HEK293 (cell line): Measurements from ENCODE around the gene ZFAND3.

Source experiments
- CTCF ChIA-PET: fragments of 350-600 bp; formaldehyde crosslinking; extraction: SDS; loops from one replicate; lab custom pipeline; 2021; ENCODE audit warnings: antibody characterized with exemption; lab: Yijun Ruan, JAX
- POLR2A ChIA-PET: fragments of 300-600 bp; formaldehyde crosslinking; extraction: SDS; loops from one replicate; lab custom pipeline; 2020; ENCODE audit warnings: antibody characterized with exemption, inconsistent platforms; lab: Yijun Ruan, JAX
- H3K27ac ChIP-seq: fragments of 200-500 bp; sonication (Bioruptor generic); 2 replicates; pipeline ENCODE4 v1.5.1; 2014; ENCODE audit warnings: low read depth, low read length, control low read depth, inconsistent platforms; ENCODE audit errors: extremely low read depth
- H3K36me3 ChIP-seq, 2 experiments: fragments of 200-500 bp in 1 of 2; sonication (Bioruptor generic) in 1 of 2; 1 replicate in 1 of 2; 2 replicates in 1 of 2; pipeline ENCODE4 v1.5.1; 2014 to 2017; ENCODE audit warnings: inconsistent platforms in 2 of 2, low read length in 2 of 2; ENCODE audit not compliant: control insufficient read depth in 2 of 2, insufficient read depth in 1 of 2
- H3K4me1 ChIP-seq: fragments of 200-500 bp; sonication (Bioruptor generic); 2 replicates; pipeline ENCODE4 v1.5.1; 2014; ENCODE audit warnings: mild to moderate bottlenecking, low read length, inconsistent platforms; ENCODE audit not compliant: control insufficient read depth, insufficient read depth
- H3K4me3 ChIP-seq: 2 replicates; pipeline ENCODE4 v1.5.1; 2011; ENCODE audit warnings: low read depth, mild to moderate bottlenecking, control low read depth, low read length, moderate library complexity
- H3K9me3 ChIP-seq: fragments of 200-500 bp; sonication (Bioruptor generic); 2 replicates; pipeline ENCODE4 v1.5.1; 2014; ENCODE audit warnings: low read depth, low read length, inconsistent platforms; ENCODE audit not compliant: control insufficient read depth, insufficient read depth
- BCL6B ChIP-seq: fragments of 450-650 bp; formaldehyde crosslinking; IDR thresholded peaks from 2 replicates; pipeline ENCODE4 v1.5.1; 2017; ENCODE audit warnings: missing biosample characterization, missing genetic modification characterization
- HIC1 ChIP-seq: fragments of 450-650 bp; formaldehyde crosslinking; IDR thresholded peaks from 2 replicates; pipeline ENCODE4 v1.5.1; 2016; ENCODE audit warnings: missing biosample characterization, missing genetic modification characterization
- KLF1 ChIP-seq: fragments of 450-650 bp; formaldehyde crosslinking; IDR thresholded peaks from 2 replicates; pipeline ENCODE4 v1.5.1; 2016; ENCODE audit warnings: missing biosample characterization, missing genetic modification characterization
- KLF8 ChIP-seq: fragments of 450-650 bp; formaldehyde crosslinking; IDR thresholded peaks from 2 replicates; pipeline ENCODE4 v1.5.1; 2016; ENCODE audit warnings: missing biosample characterization, missing genetic modification characterization
- PRDM4 ChIP-seq: fragments of 450-650 bp; formaldehyde crosslinking; IDR thresholded peaks from 2 replicates; pipeline ENCODE4 v1.5.1; 2017; ENCODE audit warnings: missing biosample characterization, missing genetic modification characterization
- PRDM6 ChIP-seq: fragments of 450-650 bp; formaldehyde crosslinking; IDR thresholded peaks from 2 replicates; pipeline ENCODE4 v1.5.1; 2017; ENCODE audit warnings: missing biosample characterization, missing genetic modification characterization
- TRIM28 ChIP-seq: IDR thresholded peaks from 2 replicates; pipeline ENCODE4 v1.6.1; 2011; ENCODE audit warnings: low read length, control low read depth, borderline replicate concordance
- ZBTB6 ChIP-seq: fragments of 450-650 bp; formaldehyde crosslinking; IDR thresholded peaks from 2 replicates; pipeline ENCODE4 v1.5.1; 2017; ENCODE audit warnings: missing biosample characterization, missing genetic modification characterization
- ZFP41 ChIP-seq: fragments of 450-650 bp; formaldehyde crosslinking; IDR thresholded peaks from 2 replicates; pipeline ENCODE4 v1.5.1; 2016; ENCODE audit warnings: missing biosample characterization, missing genetic modification characterization, borderline replicate concordance
- ZIC2 ChIP-seq: fragments of 450-650 bp; formaldehyde crosslinking; IDR thresholded peaks from 2 replicates; pipeline ENCODE4 v1.5.1; 2016; ENCODE audit warnings: missing biosample characterization, missing genetic modification characterization
- ZNF138 ChIP-seq: fragments of 450-650 bp; formaldehyde crosslinking; IDR thresholded peaks from 2 replicates; pipeline ENCODE4 v1.5.1; 2016; ENCODE audit warnings: missing biosample characterization, missing genetic modification characterization, borderline replicate concordance
- ZNF155 ChIP-seq: fragments of 450-650 bp; formaldehyde crosslinking; IDR thresholded peaks from 2 replicates; pipeline ENCODE4 v1.5.1; 2016; ENCODE audit warnings: missing biosample characterization, missing genetic modification characterization
- ZNF248 ChIP-seq: fragments of 450-650 bp; formaldehyde crosslinking; IDR thresholded peaks from 2 replicates; pipeline ENCODE4 v1.5.1; 2017; ENCODE audit warnings: missing biosample characterization, missing genetic modification characterization
- ZNF324 ChIP-seq: fragments of 450-650 bp; formaldehyde crosslinking; IDR thresholded peaks from 2 replicates; pipeline ENCODE4 v1.5.1; 2016; ENCODE audit warnings: missing biosample characterization, missing genetic modification characterization
- ZNF473 ChIP-seq: fragments of 450-650 bp; formaldehyde crosslinking; IDR thresholded peaks from 2 replicates; pipeline ENCODE4 v1.5.1; 2017; ENCODE audit warnings: missing biosample characterization, missing genetic modification characterization
- ZNF48 ChIP-seq: fragments of 450-650 bp; formaldehyde crosslinking; IDR thresholded peaks from 2 replicates; pipeline ENCODE4 v1.5.1; 2016; ENCODE audit warnings: missing biosample characterization, missing genetic modification characterization
- ZNF488 ChIP-seq: fragments of 450-650 bp; formaldehyde crosslinking; IDR thresholded peaks from 2 replicates; pipeline ENCODE4 v1.5.1; 2016; ENCODE audit warnings: missing biosample characterization, missing genetic modification characterization
- ZNF514 ChIP-seq: fragments of 450-650 bp; formaldehyde crosslinking; IDR thresholded peaks from 2 replicates; pipeline ENCODE4 v1.5.1; 2016; ENCODE audit warnings: missing biosample characterization, missing genetic modification characterization
- ZNF530 ChIP-seq: fragments of 450-650 bp; formaldehyde crosslinking; IDR thresholded peaks from 2 replicates; pipeline ENCODE4 v1.5.1; 2016; ENCODE audit warnings: low read depth, missing biosample characterization, missing genetic modification characterization
- ZNF623 ChIP-seq: fragments of 450-650 bp; formaldehyde crosslinking; IDR thresholded peaks from 2 replicates; pipeline ENCODE4 v1.5.1; 2016; ENCODE audit warnings: missing biosample characterization, missing genetic modification characterization
- ZNF660 ChIP-seq: fragments of 450-650 bp; IDR thresholded peaks from 2 replicates; pipeline ENCODE4 v1.5.1; 2018; ENCODE audit warnings: missing biosample characterization, mild to moderate bottlenecking, missing genetic modification characterization
- ZSCAN23 ChIP-seq: fragments of 450-650 bp; formaldehyde crosslinking; IDR thresholded peaks from 2 replicates; pipeline ENCODE4 v1.5.1; 2016; ENCODE audit warnings: missing biosample characterization, missing genetic modification characterization

ZFAND3 gene

GRCh38 chr6:37928217-37928616, 108.7 kb downstream of the ZFAND3 start:
- no peak for TF ChIP-seq ZNF138 (tag by site-specific recombination)
- no peak for TF ChIP-seq PRDM6 (tag by site-specific recombination)
- no peak for TF ChIP-seq ZBTB6
- no peak for TF ChIP-seq ZIC2 (tag by site-specific recombination)
- no peak for TF ChIP-seq ZNF324 (tag by site-specific recombination)
- CTCF ChIA-PET = interaction anchor here (0.6 to 0.8 kb wide), 2 partner anchors 324 to 1146 kb away, joined by 3 read pairs; no protein-coding TSS in a partner anchor
- H3K4me3 ChIP-seq = no peak overlapping the region
- no peak overlapping the region for H3K27ac ChIP-seq
- H3K36me3 ChIP-seq = no peaks in the 10 kb centered on the region
- no peaks in the 10 kb centered on the region for H3K4me1 ChIP-seq
- POLR2A ChIA-PET = no interaction called here
- no peaks in the 10 kb centered on the region for H3K9me3 ChIP-seq

- ChIA-PET CTCF (interaction anchor here (1.1 kb wide), 1 partner anchor 71 kb away, joined by 3 read pairs; no protein-coding TSS in a partner anchor), POLR2A (interaction anchor here (1.0 kb wide), 1 partner anchor 8 kb away, joined by 3 read pairs; no protein-coding TSS in a partner anchor)
- H3K9me3 ChIP-seq = no peaks in the 10 kb centered on the region
- TF ChIP-seq ZFP41 (tag by site-specific recombination) (no peak), PRDM4 (no peak), KLF8 (tag by site-specific recombination) (no peak), ZNF155 (tag by site-specific recombination) (no peak), ZNF473 (tag by site-specific recombination) (no peak)
- no peak overlapping the region for H3K27ac ChIP-seq
- H3K4me3 ChIP-seq = no peak overlapping the region
- no peaks in the 10 kb centered on the region for H3K36me3 ChIP-seq
- no peaks in the 10 kb centered on the region for H3K4me1 ChIP-seq
Measured at GRCh38 chr6:37930288-37930971, 110.9 kb downstream of the ZFAND3 start.

GRCh38 chr6:37931066-37931465, 111.5 kb downstream of the ZFAND3 start:
- H3K27ac ChIP-seq = no peak overlapping the region
- TF ChIP-seq ZNF514 (no peak), KLF1 (tag by site-specific recombination) (no peak), HIC1 (tag by site-specific recombination) (no peak), ZNF48 (tag by site-specific recombination) (no peak), ZNF488 (tag by site-specific recombination) (no peak), ZNF623 (tag by site-specific recombination) (no peak), ZNF660 (tag by site-specific recombination) (no peak), ZNF530 (tag by site-specific recombination) (no peak), ZSCAN23 (tag by site-specific recombination) (no peak), ZNF248 (tag by site-specific recombination) (no peak), TRIM28 (no peak), BCL6B (tag by site-specific recombination) (no peak)

More at GRCh38 chr6:37931066-37931465, 111.5 kb downstream of the ZFAND3 start:
- ChIA-PET CTCF (interaction anchor here (0.7 kb wide), 1 partner anchor 10 kb away, joined by 3 read pairs; no protein-coding TSS in a partner anchor), POLR2A (interaction anchor here (1.0 kb wide), 1 partner anchor 8 kb away, joined by 3 read pairs; no protein-coding TSS in a partner anchor)
- no peaks in the 10 kb centered on the region for H3K4me1 ChIP-seq
- H3K4me3 ChIP-seq = no peak overlapping the region
- no peaks in the 10 kb centered on the region for H3K36me3 ChIP-seq
- no peaks in the 10 kb centered on the region for H3K9me3 ChIP-seq
